ENCODE results near the gene GLIS1.

The GLIS1 gene

GRCh38 chr1:53519421-53519820 is 219.5 kb downstream of the GLIS1 start:
- no peak overlapping the region for H3K9ac ChIP-seq (ENCODE audit: low read length)
- TF ChIP-seq EZH2 (optimal IDR thresholded peaks at IDR 0.05; ENCODE audit: low read depth, low read length) (no peak), CTCF (IDR thresholded peaks at IDR 0.05; ENCODE audit: low read length) (no peak), EZH2phosphoT487 (IDR thresholded peaks at IDR 0.05; ENCODE audit: low read length) (no peak)
- H3K4me3 ChIP-seq (ENCODE audit: low read length), result no peak overlapping the region
- no peaks in the 10 kb centered on the region for H3K4me1 ChIP-seq (ENCODE audit: low read length)
- no peaks in the 10 kb centered on the region for H3K27me3 ChIP-seq (replicated peaks; ENCODE audit: insufficient read depth, low read length)
- no peak overlapping the region for H2AFZ ChIP-seq (ENCODE audit: low read length)
- no peaks in the 10 kb centered on the region for H3K9me2 ChIP-seq (replicated peaks; ENCODE audit: insufficient read depth, low read length)
- H3K27ac ChIP-seq (ENCODE audit: low read length), result no peak overlapping the region
- DNase-seq, result no peak
- no peaks in the 10 kb centered on the region for H4K20me1 ChIP-seq (ENCODE audit: insufficient read depth, low read length)
- H3F3A ChIP-seq (ENCODE audit: insufficient read depth, low read length), result no peaks in the 10 kb centered on the region
- H3K36me3 ChIP-seq (replicated peaks; ENCODE audit: insufficient read depth, low read length), result no peaks in the 10 kb centered on the region
- H3K4me2 ChIP-seq (ENCODE audit: low read depth, low read length), result no peak overlapping the region
- H3K9me3 ChIP-seq (replicated peaks; ENCODE audit: insufficient read depth, low read length), result no peaks in the 10 kb centered on the region
- no peaks in the 10 kb centered on the region for H3K79me2 ChIP-seq (ENCODE audit: low read length)

GRCh38 chr1:53518775-53519174 is 220.2 kb downstream of the GLIS1 start:
- Histone ChIP-seq H3K9me2 (replicated peaks; ENCODE audit: insufficient read depth, low read length) (no peaks in the 10 kb centered on the region), H3K36me3 (replicated peaks; ENCODE audit: insufficient read depth, low read length) (no peaks in the 10 kb centered on the region), H3K4me1 (ENCODE audit: low read length) (no peaks in the 10 kb centered on the region), H3K9ac (ENCODE audit: low read length) (no peak overlapping the region), H3K27ac (ENCODE audit: low read length) (no peak overlapping the region), H2AFZ (ENCODE audit: low read length) (no peak overlapping the region), H4K20me1 (ENCODE audit: insufficient read depth, low read length) (no peaks in the 10 kb centered on the region), H3K4me2 (ENCODE audit: low read depth, low read length) (no peak overlapping the region), H3K9me3 (replicated peaks; ENCODE audit: insufficient read depth, low read length) (no peaks in the 10 kb centered on the region), H3K79me2 (ENCODE audit: low read length) (no peaks in the 10 kb centered on the region), H3K27me3 (replicated peaks; ENCODE audit: insufficient read depth, low read length) (no peaks in the 10 kb centered on the region), H3K4me3 (ENCODE audit: low read length) (no peak overlapping the region), H3F3A (ENCODE audit: insufficient read depth, low read length) (no peaks in the 10 kb centered on the region)
- no peak for DNase-seq
- TF ChIP-seq EZH2phosphoT487 (IDR thresholded peaks at IDR 0.05; ENCODE audit: low read length), result no peak
- no peak for TF ChIP-seq CTCF (IDR thresholded peaks at IDR 0.05; ENCODE audit: low read length)

GRCh38 chr1:53517821-53518352 is 221.1 kb downstream of the GLIS1 start:
- H3K27ac ChIP-seq (ENCODE audit: low read length), result no peak overlapping the region
- TF ChIP-seq EZH2 (optimal IDR thresholded peaks at IDR 0.05; ENCODE audit: low read depth, low read length) (no peak), EZH2phosphoT487 (IDR thresholded peaks at IDR 0.05; ENCODE audit: low read length) (no peak), CTCF (IDR thresholded peaks at IDR 0.05; ENCODE audit: low read length) (no peak)

More at GRCh38 chr1:53517821-53518352, 221.1 kb downstream of the GLIS1 start:
- H3K4me2 ChIP-seq (ENCODE audit: low read depth, low read length), result no peak overlapping the region
- H2AFZ ChIP-seq (ENCODE audit: low read length), result no peak overlapping the region
- no peak overlapping the region for H3K4me3 ChIP-seq (ENCODE audit: low read length)
- H3K27me3 ChIP-seq (replicated peaks; ENCODE audit: insufficient read depth, low read length), result no peaks in the 10 kb centered on the region
- no peaks in the 10 kb centered on the region for H3K36me3 ChIP-seq (replicated peaks; ENCODE audit: insufficient read depth, low read length)
- no peak overlapping the region for H3K9ac ChIP-seq (ENCODE audit: low read length)
- no peaks in the 10 kb centered on the region for H3K79me2 ChIP-seq (ENCODE audit: low read length)
- H4K20me1 ChIP-seq (ENCODE audit: insufficient read depth, low read length), result no peaks in the 10 kb centered on the region
- H3F3A ChIP-seq (ENCODE audit: insufficient read depth, low read length), result no peaks in the 10 kb centered on the region
- no peaks in the 10 kb centered on the region for H3K4me1 ChIP-seq (ENCODE audit: low read length)
- no peaks in the 10 kb centered on the region for H3K9me3 ChIP-seq (replicated peaks; ENCODE audit: insufficient read depth, low read length)
- no peaks in the 10 kb centered on the region for H3K9me2 ChIP-seq (replicated peaks; ENCODE audit: insufficient read depth, low read length)
- no peak for DNase-seq
